ENCODE measurements around the gene JAG1.

Gene JAG1

DNA sequence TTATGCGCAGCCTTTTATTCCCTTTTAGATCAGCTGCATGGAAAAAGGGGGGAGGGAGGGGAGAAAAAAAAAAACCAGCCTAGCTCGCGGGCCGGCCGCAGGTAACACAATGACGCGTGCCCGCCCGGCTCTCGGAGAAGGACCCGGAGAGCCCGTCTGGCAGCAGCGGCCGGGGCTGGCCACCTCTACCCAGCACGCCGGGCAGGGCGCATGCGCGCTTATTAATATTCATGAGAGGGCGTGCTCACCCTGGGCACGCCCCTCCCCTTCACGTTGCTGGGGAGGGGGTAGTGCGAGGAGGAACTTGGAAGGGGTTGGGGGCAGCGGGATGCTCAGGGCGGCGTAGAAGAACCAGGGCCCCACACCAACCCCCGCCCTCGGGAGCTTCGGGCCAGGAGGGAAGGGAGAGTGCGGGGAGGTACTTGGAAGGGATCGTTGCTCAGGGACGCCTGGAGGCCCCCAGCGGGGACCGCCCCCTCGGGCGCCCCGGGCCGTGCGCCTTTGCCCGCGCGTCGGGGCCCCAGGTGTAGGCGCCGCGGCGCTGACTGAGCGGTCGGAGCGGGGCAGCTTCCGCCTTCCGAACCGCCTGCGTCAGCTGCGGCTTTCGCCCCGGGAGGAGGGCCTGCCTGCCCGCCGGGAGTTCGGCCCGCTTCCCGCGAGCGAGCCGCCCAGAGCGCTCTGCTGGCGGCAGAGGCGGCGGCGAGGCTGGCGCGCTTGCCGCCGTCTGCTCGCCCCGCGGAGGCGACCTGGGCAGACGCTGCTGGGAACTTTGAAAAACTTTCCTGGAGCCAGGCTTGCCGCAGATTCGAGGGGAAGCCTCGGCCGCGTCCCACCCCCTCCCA lies at the start of gene JAG1:
Gene JAG1 (minus strand): TSS at position 158 of the 842 bp plus-strand sequence. CDS start 469 bp downstream, outside the sequence.
- peak; percentile 31 for DNase-seq

DNA sequence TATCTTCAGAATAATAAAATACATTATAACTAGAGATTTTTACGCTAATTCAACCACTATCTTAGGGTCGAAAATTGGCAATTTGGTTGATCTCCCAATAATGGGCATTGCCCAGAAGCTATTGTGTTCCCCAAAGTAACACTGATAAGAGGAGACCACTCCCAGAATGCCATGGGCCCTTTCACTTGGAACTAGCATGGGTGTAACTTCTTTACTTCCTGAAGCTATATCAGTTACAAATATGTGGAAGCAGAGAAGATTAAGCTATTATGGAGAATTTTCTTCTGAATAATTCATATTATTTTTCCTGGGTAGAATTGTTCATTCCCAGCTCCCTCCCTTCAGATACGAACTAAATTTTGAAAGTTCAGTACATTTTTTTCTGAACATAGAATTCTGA lies 48.2 kb upstream of the JAG1 start:
- no peak for DNase-seq

DNA sequence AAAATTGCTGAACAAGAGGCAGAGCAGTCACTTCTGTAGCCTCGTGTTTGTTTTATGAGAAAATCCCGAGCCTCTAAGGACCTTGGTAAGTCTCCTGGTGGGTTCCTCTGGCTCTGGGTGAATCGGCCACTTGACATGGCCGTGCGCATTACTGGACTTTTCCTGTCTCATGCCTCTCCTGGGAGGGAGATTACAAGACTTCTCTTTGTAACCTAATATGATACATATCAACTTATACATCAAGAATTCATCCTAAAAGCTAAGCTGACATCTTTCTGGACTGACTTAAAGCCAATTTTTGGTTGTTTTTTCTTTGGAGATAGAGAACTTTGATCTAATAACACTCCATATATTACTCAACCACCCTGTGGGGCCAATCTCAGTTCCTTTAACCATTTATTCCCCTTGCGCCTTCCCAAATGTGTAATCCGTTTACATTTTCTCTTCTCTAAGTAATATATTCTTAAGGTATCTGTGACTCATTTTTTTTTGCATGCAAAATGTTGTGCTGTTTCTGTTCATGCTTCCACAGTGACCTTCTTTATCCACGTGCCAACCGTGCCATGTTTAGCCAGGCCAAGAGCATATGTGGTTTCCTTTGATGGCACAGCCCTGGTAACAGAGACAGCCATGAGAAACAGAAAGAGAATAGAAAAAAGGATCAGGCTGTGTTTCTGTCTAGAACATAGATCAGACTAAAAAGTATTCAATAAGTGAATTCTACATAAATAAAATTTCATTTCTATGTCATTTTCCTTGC lies 47.5 kb upstream of the JAG1 start:
- DNase-seq = no peak

DNA sequence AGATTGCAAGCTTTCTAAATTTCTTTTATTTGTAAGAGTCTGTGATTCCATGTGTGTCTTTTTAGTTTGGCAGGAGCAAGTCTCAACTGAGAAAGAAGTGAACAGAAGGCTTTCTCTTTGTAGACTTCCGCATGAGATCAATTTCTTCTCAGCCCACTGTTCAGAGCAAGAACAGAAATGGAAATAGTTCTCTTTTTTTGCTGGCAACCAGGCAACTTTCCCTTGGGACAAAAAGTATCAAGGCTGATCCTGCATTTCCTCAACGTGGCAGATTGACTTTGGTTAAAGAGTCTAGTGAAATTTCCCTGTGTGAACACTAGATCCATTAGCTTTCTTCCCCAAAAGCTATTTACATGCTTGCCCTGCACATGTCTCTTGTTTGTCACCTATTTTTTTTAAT lies 46.8 kb upstream of the JAG1 start:
- no peak for DNase-seq

- no peak for DNase-seq
Observed at GRCh38 chr20:10719740-10720385, 46.1 kb upstream of the JAG1 start.

GRCh38 chr20:10718661-10719060 lies 44.9 kb upstream of the JAG1 start:
- DNase-seq = no peak

DNA sequence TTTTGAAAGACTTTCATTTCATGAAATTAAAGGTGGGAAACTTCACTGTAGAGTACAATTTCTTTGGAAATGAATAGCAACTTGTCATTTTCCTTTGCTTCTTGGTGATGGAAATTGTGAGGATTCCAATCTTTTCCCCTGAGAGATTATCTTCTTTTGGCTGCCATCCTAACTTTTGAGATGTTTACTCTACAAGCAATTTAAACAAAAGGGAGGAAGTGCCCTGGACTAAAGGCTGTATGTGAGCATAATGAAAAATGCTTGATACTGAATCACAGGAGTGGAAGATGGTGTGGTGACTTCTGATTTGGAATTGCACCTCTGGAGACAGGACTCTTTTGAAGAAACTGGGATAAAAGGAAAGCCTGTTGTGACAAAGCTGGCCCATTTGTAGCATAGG lies 43.1 kb upstream of the JAG1 start:
- no peak for DNase-seq

- no peak for DNase-seq
Observed at GRCh38 chr20:10715035-10715434, 41.2 kb upstream of the JAG1 start.

- no peak for DNase-seq
Observed at GRCh38 chr20:10714236-10714975, 40.6 kb upstream of the JAG1 start.

- DNase-seq = no peak
Observed at GRCh38 chr20:10713161-10713560, 39.4 kb upstream of the JAG1 start.

DNA sequence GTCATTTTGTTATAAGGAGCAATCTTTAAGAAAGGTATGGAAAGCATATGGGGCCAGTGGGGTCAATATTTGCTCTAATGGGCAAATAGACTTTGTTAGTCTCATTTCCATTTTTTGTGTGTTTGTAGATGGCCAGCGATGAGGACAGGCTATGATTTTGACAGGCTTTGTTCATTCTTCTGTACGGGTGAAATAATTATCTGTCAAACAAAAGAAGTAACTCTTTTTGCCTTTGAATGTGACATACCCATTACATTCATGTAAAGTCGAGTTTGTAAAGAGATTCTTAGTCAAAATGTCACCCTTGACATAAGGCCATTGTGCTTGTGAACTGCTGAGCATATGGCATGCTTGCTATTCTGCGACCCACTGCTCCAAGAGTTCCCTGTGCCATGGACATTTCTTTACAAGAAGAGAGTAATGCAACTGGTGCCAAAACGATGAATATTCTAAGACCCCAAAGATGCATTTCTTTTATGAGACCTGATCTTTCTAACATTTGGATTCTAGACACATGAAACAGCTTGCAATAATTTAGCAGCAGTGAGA lies 38.2 kb upstream of the JAG1 start:
- no peak for DNase-seq

GRCh38 chr20:10710991-10711775 lies 37.4 kb upstream of the JAG1 start:
- no peak for DNase-seq

DNA sequence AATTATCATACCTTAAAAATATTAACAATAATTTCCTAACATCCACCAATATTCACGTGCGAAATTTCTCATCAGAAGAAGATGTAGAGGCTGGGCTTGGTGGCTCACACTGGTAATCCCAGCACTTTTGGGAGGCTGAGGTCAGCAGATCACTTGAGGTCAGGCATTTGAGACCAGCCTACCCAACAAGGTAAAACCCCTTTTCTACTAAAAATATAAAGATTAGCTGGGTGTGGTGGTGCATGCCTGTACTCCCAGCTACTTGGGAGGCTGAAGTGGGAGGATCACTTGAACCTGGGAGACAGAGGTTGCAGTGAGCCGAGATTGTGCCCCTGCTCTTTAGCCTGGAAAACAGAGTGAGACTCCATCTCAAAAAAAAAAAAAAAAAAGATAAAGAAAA lies 36.1 kb upstream of the JAG1 start:
- DNase-seq = no peak

GRCh38 chr20:10708351-10709185 lies 34.8 kb upstream of the JAG1 start:
- DNase-seq = no peak

DNA sequence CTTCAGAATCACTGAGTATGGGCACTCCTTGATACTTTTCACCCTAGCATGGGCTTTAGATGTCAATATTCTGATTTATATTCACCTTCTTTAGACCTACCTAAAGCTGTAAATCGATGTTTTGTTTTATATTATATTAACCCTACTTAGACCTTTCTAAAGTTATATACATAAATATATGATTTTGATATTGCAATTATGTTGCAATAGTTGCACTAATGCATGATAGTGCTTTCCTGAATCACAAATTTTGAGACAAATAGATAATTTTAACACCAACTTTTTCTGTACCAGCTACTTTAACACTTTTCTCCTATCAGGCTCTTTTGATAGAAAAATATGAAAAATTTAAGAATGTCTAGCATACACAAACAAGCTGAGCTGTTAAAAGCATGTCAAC lies 34.0 kb upstream of the JAG1 start:
- no peak for DNase-seq

- DNase-seq = no peak
Observed at GRCh38 chr20:10707068-10707467, 33.3 kb upstream of the JAG1 start.

DNA sequence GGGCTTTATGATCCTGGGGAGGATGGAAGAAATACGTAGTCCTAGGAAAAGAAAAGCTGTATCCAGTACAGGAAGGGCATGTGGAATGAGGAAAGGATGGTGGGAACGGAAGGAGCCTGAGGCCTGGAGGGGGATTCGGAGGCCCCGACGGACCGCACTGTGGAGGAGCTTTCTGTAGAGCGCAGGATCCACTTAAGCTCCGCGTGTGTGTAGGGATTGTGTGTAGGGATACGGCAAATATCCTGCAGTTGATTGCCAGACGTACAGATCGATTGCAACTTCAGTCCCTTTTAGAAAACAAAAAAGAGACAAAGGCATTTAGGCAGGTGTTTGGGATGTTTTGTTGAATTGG lies 32.6 kb upstream of the JAG1 start:
- no peak for DNase-seq

DNA sequence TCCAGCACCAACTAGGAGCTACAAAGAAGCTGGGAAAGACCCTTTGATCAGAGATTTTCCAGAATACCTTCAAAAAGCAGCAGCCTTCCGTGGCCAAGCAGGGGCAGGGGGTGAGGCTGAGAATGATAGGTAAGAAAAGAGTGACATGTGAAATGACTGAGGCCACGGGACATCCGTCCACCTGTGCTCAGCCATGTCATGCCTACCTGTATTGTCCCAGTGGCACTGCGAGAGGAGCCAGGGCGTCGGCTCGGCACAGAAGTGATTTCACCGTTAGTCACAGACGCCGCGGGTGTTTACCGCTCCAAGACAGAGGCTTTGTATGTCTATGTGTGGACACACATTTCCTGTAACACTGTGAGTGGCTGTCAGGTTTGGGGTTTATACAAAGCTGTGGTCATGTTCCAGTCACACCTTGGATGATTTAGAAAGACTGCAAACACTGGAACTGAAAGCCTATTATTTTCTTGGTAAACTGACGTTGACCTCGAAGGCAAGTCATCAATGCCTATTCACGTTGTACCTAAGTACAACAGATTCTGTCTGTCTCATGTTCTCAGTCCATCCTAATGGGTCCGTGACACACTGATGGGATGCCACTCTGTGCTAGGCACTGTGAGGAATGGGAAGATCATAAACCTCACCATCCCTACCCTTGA lies 32.1 kb upstream of the JAG1 start:
- no peak for DNase-seq

GRCh38 chr20:10701607-10702006 lies 27.8 kb upstream of the JAG1 start:
- DNase-seq = no peak

DNA sequence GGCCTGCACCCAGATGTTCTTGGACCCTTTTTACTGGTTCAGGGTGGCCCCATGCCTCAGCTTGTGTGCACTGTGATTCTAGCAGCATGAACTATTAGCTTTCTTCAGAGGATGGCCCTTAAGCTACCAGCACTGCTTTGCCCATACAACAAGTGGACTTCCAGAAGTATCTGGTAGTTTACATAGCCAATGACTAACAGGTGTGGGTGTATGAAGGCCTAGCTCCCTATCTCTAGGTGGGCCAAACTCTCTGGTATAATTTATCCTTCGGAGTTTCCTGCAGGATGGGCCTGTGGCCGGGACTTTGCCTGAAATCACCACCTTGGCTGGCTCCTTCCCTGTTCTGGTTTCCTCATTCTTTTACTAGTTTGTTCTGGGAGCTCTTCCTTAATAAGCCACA lies 26.1 kb upstream of the JAG1 start:
- DNase-seq = no peak

All from CD4-positive, alpha-beta T cell treated with Interleukin-6 for 4 hours (primary cell).